HG03520 (cell line): ENCODE results near the gene BCL2.
"Not testable (repeated sequence)": the region's sequence is repeated elsewhere in the genome, so short reads cannot be mapped to it uniquely, and the experiment has no call there.

Source experiments
- ATAC-seq: cut with Tn5 transposase; IDR thresholded peaks from one replicate; pipeline ENCODE4 v1.9.1; 2021; ENCODE audit warnings: mild to moderate bottlenecking, moderate library complexity; ENCODE audit not compliant: unreplicated experiment

The BCL2 gene

DNA sequence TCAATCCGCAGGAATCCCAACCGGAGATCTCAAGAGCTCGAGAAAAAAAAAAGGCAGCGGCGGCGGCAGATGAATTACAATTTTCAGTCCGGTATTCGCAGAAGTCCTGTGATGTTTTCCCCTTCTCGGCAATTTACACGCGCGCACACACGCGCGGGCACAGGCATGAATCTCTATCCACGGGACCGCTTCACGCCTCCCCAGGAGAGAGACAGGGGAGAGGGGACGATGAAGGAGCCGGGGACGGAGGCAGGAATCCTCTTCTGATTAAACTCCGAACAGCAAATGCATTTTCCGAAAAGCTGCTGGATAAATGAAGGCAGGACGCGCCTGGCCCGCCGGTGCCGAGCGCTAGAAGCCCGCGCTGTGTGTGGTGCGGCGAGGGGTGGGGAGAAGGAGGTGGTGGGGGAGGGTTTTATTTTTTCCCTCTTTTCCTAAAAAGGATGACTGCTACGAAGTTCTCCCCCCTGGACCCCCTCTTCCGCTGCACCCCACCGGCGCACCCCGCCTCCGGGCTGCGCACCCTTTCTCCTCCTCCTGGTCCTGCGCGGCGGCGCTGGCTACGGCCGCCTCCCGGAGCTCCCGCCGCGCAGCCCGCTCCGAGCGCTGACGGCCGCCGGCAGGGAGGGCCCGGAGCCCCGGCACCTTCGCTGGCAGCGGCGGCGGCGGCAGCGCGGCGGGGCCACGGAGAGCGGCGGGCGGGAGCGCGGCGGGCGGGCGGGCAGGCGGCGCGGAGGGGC lies at the start of gene BCL2:
TSS of gene BCL2 (minus strand) at position 387 of the 740 bp plus-strand sequence.
- peak; percentile 8 for ATAC-seq

DNA sequence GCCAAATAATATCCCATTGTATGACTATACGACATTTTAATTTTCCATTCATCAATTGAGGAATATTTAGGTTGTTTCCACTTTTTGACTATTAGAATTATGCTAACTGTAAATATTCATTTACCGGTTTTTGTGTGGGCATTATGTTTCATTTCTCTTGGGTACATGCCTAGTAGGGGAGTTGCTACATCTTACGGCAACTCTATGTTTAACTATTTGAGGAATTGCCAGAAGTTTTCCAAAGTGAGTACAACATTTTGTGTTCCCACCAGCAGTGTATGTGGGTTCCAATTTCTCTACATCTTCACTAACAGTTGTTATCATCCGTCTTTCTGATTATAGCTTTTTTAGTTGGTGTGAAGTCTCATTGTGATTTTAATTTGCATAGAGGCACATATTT lies 49.0 kb upstream of the BCL2 start:
- ATAC-seq, result no peak

GRCh38 chr18:63367053-63367953 lies 47.7 kb upstream of the BCL2 start, which contains the start of gene KDSR:
TSS of gene KDSR (minus strand) at chr18:63367206. CDS start at chr18:63367118, 88 bp downstream.
- ATAC-seq, result peak; percentile 81

- peak; percentile 23 for ATAC-seq
These were observed 46.9 kb upstream of the BCL2 start for GRCh38 chr18:63366213-63367052.

- ATAC-seq, result no peak
These were observed 46.3 kb upstream of the BCL2 start for GRCh38 chr18:63365876-63366212.

DNA sequence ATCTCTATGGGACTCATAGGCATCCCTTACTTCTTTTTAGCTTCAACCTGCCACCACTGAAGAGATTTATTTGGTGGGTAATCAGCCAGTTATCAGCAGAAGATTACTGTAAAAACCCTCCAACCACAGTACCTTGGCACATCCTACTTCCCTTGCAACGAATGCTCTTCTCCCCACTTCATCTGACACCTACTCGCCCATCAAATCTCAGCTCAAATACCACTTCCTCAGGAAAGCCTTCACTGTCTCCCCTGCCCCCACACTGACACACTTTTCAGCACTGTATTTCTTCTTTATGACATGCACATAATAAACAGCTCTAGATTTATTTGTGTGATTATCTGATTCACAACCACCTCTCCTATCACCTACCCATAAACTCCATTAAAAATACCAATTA lies 44.4 kb upstream of the BCL2 start:
- no peak for ATAC-seq

DNA sequence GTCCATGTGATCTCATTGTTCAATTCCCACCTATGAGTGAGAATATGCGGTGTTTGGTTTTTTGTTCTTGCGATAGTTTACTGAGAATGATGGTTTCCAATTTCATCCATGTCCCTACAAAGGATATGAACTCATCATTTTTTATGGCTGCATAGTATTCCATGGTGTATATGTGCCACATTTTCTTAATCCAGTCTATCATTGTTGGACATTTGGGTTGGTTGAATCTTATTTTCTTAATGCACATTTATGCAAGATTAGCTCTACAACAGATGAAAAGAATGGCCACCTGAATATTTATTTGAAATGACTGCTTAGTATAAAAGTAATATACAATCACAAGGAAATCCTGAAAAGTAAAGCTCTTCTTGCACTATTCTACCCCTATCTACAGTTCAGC lies 43.9 kb upstream of the BCL2 start:
- not testable (repeated sequence) for ATAC-seq

- ATAC-seq, result no peak
These were observed 36.8 kb upstream of the BCL2 start for GRCh38 chr18:63356272-63356896.

- no peak for ATAC-seq
These were observed 30.7 kb upstream of the BCL2 start for GRCh38 chr18:63350230-63350629.

GRCh38 chr18:63348508-63349136 lies 29.1 kb upstream of the BCL2 start:
- no peak for ATAC-seq

- ATAC-seq, result no peak
These were observed 27.1 kb upstream of the BCL2 start for GRCh38 chr18:63346480-63347183.

DNA sequence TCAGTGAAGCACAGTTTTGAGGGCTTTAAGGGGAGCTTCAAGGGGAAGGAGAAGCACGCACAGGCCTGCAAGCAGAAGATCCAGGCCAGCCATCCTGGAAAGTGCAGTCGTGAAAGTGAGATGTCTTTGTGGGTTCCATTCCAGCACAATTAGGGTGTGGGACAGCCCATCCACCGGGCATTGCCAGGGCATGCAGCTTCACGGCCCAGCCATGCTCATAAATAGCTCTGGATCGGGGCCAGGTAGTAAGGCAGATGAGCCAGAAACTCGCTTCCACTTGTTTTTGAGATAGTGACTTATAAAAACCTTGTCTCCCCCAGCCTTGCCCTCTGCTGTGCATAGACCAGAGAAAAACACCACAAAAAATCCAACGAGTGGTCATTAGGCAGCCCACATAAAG lies 26.5 kb upstream of the BCL2 start:
- no peak for ATAC-seq

GRCh38 chr18:63344918-63345317 lies 25.3 kb upstream of the BCL2 start:
- ATAC-seq, result no peak

DNA sequence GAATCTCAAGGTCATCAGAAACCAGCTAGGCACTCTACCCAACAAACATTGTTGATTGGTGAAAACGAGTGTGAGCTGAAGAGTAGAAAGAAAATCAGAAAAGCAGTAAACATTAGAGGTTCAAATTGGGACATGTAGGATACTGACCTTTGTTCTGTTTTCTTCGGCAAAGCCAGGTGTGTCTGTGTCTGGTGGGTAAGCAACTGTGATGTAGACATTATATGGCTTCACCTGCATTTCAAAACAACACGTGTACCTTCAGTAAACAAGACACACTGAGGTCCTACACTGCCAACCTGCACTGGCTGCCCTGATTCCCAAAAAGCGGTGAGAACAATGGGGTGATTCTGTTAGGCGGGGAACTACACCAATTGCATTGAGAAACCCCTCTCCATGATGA lies 24.7 kb upstream of the BCL2 start:
- no peak for ATAC-seq

- ATAC-seq, result peak; percentile 82
These were observed 22.6 kb upstream of the BCL2 start for GRCh38 chr18:63342206-63342605.

GRCh38 chr18:63339920-63340484 lies 20.4 kb upstream of the BCL2 start:
- ATAC-seq, result no peak

GRCh38 chr18:63336366-63337099 lies 17.0 kb upstream of the BCL2 start:
- no peak for ATAC-seq

DNA sequence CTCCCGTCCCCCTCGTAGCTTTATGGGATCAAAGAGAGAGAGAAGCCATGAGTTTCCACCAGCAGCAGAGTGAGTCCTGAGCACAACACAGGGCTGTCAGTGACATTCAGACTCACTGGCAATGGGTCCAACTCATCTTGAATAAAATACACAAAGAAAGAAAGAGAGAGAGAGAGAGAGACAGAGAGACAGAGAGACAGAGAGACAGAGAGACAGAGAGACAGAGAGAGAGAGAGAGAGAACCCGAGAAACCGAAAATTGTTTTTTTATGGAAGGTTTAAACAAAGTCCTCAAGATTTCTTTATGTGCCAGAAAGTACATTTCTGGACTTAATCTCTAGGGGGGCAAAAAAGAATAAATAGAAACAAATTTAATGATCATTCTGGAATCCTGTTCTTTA lies 11.5 kb upstream of the BCL2 start:
- ATAC-seq, result no peak
